NCI-H748 treated with DMSO at 0.1 percent for 48 hours (cell line): Measurements from ENCODE around the gene COL23A1.
A peak's percentile ranks its signal among the peaks of the same experiment; 100 is the strongest.

Experiments
- DNase-seq: peaks from one replicate; lab custom pipeline; 2025; lab: John Stamatoyannopoulos, UW

Gene COL23A1

DNA sequence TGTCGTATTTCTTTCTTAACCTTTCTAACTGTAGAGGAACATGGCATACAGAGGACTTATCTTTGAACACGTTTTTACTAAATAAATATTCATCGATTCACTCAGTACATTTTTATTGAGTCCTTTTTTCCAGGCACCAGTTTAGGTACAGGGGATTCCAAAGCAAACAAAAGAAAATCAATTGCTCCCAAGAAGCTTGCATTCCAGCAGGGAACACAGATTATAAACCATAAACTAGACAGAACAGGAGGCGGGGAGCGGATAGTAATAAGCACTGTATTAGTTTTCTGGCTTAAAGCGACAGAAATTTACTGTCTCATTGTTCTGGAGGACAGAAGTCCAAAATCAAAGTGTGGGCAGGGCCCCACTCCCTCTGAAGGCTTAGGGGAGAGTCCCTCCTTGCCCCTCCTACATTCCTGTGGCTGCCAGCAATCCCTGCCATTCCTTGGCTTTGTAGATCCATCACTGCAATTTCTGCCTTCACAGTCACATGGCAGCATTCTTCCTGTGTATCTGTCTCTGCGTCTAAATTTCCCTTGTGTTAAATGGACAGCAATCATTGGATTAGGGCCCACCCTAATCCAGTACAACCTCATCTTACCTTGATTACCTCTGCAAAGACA, 115.5 kb downstream of the COL23A1 start:
- no peak for DNase-seq

GRCh38 chr5:178473854-178474253, 116.3 kb downstream of the COL23A1 start:
- DNase-seq, result no peak

DNA sequence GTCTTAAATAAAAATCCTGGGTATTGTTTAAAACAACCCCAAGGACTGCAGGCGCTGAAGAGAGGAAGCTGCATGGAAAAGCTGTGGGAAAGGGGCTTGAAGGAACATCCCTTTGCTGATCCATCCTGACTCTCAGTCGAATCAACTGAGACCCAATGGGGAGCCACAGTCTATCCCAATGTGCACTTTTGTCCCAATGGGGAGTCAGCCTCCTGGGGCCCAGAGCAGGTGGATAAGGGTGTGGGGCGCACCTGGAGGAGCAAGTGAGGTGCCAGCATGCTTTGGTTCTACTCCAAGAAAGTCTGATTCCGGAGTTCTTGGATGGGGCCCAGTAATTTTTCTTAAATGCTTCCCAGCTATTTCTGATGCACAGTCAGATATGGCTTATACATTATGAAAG, 118.1 kb downstream of the COL23A1 start:
- DNase-seq, result no peak

- DNase-seq, result no peak
Measured at GRCh38 chr5:178471711-178472110, 118.5 kb downstream of the COL23A1 start.

- DNase-seq, result no peak
Measured at GRCh38 chr5:178470760-178471025, 119.5 kb downstream of the COL23A1 start.

GRCh38 chr5:178469975-178470759, 120.0 kb downstream of the COL23A1 start:
- no peak for DNase-seq

GRCh38 chr5:178469011-178469974, 120.9 kb downstream of the COL23A1 start:
- no peak for DNase-seq

- no peak for DNase-seq
Measured at GRCh38 chr5:178468196-178468685, 122.0 kb downstream of the COL23A1 start.

GRCh38 chr5:178467568-178468195, 122.5 kb downstream of the COL23A1 start:
- no peak for DNase-seq

DNA sequence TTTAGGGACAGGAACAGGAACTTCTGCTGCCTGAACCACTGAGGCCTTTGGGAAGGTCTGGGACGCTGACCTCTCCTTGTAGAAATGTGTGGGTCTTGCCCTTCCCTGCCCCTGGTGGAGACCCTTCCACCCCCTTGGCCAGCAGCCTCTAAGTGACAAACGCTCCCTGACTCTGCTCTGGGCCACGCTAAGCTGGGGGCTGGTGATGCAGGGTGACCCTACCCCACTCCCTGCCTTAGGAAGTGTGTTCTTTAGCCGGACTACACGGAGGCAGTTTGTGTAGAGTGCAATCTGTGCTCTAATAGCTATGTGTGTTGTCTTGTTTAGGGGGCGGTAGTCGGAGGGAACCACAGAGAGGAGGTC, 123.0 kb downstream of the COL23A1 start:
- no peak for DNase-seq

- DNase-seq, result no peak
Measured at GRCh38 chr5:178466342-178466741, 123.9 kb downstream of the COL23A1 start.

GRCh38 chr5:178465861-178466288, 124.3 kb downstream of the COL23A1 start:
- no peak for DNase-seq

DNA sequence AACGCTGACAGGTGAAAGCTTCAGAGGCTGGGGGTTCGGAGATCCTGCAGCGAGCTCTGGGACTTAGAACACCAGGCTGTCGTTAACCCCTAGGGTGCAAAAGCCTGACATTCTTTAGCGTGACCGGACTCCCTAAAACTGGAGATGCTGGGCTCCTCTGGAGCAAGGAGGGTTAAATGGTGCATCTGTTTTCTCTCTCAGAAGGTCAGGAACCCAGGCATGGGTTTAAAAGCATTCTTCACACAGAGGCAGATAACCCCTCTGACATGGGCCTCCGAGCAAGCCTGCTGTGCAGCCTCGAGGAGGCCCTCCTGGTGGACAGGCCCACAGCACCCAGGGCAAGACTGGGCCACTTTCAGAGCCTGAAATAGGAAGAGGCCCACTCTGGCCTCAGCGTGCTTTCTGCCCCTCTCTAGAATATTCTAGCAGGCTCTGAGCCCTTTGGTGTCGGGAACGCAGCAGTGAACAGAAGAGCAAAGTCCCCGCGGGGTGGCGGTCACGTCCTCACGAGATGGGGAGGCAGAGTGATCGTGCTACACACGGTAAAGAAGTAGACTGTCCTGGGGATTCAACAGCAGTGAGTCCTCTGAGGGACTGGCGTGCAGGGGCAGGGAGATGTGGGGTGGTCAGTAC, 124.8 kb downstream of the COL23A1 start:
- DNase-seq, result no peak

DNA sequence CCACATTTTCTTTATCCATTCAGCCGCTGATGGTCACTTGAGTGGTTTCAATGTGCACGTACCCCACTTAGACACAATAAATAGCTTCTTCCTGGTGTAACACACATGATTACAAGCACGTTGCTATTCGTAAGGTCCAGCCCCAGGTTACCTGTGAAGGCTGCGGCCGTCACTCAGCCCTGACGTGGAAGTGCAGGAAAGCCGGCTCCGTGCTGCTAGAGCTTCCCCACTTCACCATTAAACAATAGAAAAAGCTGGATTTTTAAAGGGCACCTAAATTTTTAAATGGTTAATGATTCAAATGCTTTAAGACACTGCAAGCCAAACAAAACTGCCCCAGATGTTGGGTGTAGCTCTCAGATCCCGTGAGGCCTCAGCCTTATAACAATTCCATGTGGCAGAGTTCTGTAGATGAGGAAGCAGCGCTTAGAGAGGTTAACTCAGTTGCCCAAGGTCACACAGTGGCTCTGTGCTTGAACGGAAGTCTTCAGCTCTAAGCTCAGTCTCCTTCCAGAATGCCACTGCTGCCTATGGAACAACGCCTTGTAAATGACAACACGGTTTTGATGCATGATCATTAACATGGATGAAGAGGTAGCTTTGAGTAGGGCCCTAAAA, 125.7 kb downstream of the COL23A1 start:
- no peak for DNase-seq

DNA sequence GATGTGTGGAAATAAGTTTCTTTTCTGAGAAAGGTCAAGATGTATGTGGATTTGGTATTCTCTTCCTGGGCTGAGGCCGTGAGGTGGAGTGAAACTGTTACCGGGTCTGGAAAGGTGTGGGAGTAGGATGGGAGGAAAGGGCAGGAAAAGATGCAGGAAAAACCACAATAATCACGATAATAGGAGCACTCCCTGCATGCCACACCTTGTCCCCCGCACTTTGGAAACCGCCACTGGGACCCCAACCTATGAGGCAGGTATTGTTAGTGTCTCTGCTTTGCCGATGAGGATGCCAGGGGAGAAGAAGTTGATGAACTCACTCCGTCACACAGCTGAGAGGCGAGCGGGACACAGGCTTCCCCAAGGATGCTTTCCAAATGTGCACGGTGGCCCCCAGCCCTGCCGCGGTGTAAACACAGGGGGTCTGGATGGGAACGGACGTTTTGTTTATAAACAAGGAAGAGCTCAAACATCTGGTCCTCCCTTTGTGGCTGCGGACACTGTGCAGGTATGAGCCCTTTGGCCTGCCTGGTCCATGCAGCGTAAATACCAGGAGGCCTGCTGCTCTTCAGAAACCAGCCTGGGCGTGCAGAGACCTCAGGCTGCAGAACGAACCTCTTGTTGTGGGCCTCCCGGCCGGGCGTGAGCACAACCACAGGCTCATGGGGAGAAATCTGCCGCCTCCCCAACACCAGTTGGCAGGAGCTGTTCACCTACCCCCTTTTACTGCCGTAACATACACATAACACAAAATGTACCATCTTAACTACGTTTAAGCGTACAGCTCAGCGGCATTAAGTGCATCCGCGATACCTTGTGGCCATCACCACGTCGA, 126.7 kb downstream of the COL23A1 start:
- no peak for DNase-seq

DNA sequence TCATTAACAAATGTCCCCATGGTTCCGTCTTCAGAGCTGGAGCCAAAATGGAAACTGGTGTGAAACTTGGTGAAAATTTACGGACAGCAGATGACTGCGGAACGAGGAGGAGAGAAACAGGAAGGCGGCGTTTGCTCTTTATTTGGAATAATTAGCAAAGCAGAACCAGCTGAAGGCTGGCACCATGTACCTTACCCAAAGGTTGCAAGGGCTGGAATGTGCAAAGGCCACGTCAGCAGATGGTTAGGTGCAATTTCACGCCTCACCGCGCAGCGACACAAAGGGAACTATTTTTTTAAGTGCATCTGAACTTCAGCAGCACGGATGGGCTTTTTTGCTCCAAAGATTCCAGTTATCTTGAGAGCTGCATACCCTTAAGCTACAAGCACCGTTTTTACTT, 127.4 kb downstream of the COL23A1 start:
- no peak for DNase-seq

DNA sequence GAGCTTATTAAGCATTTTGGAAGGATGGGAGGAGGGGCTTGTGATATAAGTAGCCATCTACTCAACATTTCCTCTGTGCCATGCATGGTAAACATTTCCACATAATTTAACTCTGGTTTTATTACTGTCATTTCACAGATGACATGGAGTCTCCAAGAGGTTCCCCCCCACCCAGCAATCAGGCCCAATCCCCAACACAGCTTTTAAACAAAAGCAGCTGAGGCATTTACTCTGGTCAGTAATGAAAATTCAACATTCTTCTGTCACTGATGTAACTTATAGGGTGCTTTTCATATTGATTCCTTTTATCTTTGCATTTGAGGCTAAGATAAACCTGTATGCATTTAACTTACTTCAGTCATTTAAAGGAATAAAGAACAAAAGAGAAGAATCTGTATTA, 128.1 kb downstream of the COL23A1 start:
- DNase-seq, result no peak

DNA sequence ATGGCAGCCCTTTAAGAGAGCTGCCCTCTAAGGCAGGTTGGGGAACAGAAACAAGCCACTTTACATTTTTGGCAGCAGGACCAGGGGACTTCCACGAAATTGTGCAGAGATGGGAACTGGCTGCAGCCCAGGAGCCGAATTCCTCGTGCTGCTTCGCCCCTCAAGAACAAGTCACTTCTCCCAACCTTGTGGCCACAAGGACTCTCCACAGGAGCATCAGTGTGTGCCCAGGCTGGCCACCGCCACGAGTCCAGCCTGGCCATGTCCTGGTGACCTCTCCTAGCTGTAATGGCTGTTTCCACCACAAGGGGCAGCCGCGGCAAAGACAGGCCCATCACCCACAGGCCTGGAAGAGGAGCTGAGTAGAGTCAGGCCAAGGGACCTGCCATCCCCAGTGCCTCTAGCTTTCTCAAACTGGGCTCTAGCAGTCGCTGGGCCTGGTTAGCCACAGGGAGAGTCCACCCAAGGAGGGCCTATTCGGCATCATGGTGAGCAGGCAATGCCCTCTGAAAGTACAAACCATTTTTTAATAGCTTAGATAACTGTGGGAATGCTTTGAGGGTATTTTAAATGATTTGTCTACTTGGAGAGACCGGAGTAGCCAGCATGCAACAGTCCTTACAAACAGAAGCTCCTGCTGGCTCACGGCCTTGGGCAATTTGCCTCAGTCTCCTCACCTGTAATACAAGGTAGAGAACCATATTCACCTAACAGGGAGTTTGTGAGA, 129.0 kb downstream of the COL23A1 start:
- peak; percentile 3 for DNase-seq

GRCh38 chr5:178460598-178460997, 129.6 kb downstream of the COL23A1 start:
- DNase-seq, result no peak

DNA sequence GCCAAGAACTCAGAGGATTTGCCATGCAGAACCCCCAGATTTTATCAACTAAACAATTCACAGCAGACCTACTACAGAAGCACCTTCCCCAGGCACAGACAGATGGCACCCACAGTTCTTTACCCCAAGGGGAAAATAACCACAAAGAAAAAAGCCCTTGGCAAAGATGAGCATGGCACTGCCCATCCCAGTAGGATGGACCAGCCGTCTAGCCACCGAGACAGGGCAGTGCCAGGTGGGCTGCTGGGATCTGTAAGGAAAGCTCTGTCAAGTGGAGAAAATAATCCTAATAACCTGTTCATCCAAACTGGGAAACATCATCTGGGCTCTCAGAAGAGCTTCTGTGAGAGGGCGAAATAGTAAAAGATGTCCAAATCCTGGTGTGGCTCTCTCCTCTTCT, 130.0 kb downstream of the COL23A1 start:
- DNase-seq, result no peak
